OCI-LY1 (cell line): ENCODE measurements around the gene ASCL5.

Source experiments
- EZH2 ChIP-seq: fragments of 200-600 bp; sonication (generic), shearing (Covaris generic); IDR thresholded peaks from 2 replicates; pipeline ENCODE4 v1.8.0; 2017; ENCODE audit warnings: borderline replicate concordance, mixed run types, mild to moderate bottlenecking, antibody characterized with exemption, low read length, moderate library complexity, mixed read lengths
- TF ChIP-seq, protein P1 (sequence below): fragments of 200-600 bp; sonication (generic), shearing (Covaris generic); IDR thresholded peaks from 2 replicates; pipeline ENCODE4 v1.5.1; 2017; ENCODE audit warnings: mild to moderate bottlenecking, antibody characterized with exemption, low read length, moderate library complexity, mixed read lengths

DNA sequence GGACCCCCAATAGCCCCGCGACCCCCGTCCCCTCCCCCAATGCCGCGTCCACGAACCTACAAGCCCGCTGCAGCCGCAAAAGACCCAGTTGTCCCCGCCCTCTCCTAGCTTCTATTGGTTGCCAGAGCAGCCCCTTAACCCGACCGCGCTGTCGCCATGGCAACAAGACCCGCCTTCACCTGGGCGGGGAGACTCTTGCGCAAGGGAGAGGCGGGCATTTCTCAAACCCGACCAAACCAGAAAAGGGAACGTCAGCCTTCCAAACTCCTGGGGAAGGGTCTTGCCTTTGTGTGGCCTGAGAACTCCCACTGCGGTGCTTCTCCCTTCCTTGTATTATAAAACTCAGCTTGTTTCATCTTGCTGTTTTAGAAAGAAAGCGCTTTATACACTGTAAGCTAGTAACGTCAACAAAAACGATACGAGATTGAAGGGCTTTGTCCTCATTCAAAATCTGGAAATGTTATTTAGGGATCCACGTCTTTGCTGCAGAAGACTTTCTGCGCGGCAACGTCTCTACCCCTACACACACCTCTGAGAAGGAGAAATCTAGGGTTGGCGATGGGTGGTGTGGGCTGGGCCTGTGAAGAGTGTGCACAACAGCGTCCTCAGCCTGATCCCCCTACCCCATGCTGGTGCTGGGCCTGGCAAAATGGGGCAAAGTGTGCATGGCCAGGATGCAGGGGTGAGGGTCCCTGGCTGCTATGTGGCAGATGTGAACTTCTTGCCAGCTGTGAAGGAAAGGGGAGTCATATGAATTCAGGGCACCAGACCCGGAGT, 27.6 kb upstream of the ASCL5 start, which contains the start of gene TMEM9:
- TF ChIP-seq, protein P1, sequence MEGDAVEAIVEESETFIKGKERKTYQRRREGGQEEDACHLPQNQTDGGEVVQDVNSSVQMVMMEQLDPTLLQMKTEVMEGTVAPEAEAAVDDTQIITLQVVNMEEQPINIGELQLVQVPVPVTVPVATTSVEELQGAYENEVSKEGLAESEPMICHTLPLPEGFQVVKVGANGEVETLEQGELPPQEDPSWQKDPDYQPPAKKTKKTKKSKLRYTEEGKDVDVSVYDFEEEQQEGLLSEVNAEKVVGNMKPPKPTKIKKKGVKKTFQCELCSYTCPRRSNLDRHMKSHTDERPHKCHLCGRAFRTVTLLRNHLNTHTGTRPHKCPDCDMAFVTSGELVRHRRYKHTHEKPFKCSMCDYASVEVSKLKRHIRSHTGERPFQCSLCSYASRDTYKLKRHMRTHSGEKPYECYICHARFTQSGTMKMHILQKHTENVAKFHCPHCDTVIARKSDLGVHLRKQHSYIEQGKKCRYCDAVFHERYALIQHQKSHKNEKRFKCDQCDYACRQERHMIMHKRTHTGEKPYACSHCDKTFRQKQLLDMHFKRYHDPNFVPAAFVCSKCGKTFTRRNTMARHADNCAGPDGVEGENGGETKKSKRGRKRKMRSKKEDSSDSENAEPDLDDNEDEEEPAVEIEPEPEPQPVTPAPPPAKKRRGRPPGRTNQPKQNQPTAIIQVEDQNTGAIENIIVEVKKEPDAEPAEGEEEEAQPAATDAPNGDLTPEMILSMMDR = no peak
- no peak for TF ChIP-seq EZH2
